ENCODE data around the gene UCHL5.
"Not testable (repeated sequence)": the region's sequence is repeated elsewhere in the genome, so short reads cannot be mapped to it uniquely, and the experiment has no call there.

The UCHL5 gene

DNA sequence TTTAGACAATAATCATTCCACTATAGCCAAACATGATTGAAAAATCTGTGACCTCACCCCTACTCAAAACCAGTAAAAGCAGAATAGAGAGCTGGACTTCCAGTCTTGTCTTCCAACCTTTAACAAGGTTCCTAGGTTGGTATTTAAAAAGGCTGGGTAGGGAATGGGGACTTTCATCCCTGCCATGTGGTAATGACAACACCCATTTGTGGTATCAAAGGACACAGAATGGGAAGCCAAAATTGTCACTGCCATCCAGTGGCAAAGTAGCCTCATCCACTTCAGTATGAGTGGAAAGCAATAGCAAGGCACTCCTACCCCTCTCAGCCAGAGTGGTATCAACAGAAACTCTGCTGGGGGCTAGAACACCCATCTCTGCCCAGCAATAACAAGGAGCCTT lies 33.9 kb downstream of the UCHL5 start:
- no peak overlapping the region for H3K4me3 ChIP-seq (ENCODE audit: low read length)
- H3K4me1 ChIP-seq (ENCODE audit: control insufficient read depth, insufficient read depth, low read length), result no peaks in the 10 kb centered on the region
- H3K27me3 ChIP-seq (ENCODE audit: control insufficient read depth, insufficient read depth, low read length), result no peaks in the 10 kb centered on the region
- H3K36me3 ChIP-seq (ENCODE audit: control insufficient read depth, insufficient read depth, low read length), result no peaks in the 10 kb centered on the region
- no peak overlapping the region for H3K9ac ChIP-seq (ENCODE audit: low read length)
- no peak overlapping the region for H3K27ac ChIP-seq (ENCODE audit: low read depth, low read length)

- Histone ChIP-seq H3K27me3 (ENCODE audit: control insufficient read depth, insufficient read depth, low read length) (no peaks in the 10 kb centered on the region), H3K4me1 (ENCODE audit: control insufficient read depth, insufficient read depth, low read length) (peaks cover 4% of the 10 kb centered on the region), H3K27ac (ENCODE audit: low read depth, low read length) (no peak overlapping the region), H3K36me3 (ENCODE audit: control insufficient read depth, insufficient read depth, low read length) (no peaks in the 10 kb centered on the region), H3K4me3 (ENCODE audit: low read length) (no peak overlapping the region), H3K9ac (ENCODE audit: low read length) (no peak overlapping the region)
Measured at GRCh38 chr1:193019442-193020026, 39.6 kb downstream of the UCHL5 start.

- no peaks in the 10 kb centered on the region for H3K27me3 ChIP-seq (ENCODE audit: control insufficient read depth, insufficient read depth, low read length)
- no peak overlapping the region for H3K4me3 ChIP-seq (ENCODE audit: low read length)
- no peaks in the 10 kb centered on the region for H3K36me3 ChIP-seq (ENCODE audit: control insufficient read depth, insufficient read depth, low read length)
- no peak overlapping the region for H3K9ac ChIP-seq (ENCODE audit: low read length)
- H3K27ac ChIP-seq (ENCODE audit: low read depth, low read length), result no peak overlapping the region
- H3K4me1 ChIP-seq (ENCODE audit: control insufficient read depth, insufficient read depth, low read length), result peaks cover 13% of the 10 kb centered on the region
Measured at GRCh38 chr1:193016788-193017187, 42.4 kb downstream of the UCHL5 start.

DNA sequence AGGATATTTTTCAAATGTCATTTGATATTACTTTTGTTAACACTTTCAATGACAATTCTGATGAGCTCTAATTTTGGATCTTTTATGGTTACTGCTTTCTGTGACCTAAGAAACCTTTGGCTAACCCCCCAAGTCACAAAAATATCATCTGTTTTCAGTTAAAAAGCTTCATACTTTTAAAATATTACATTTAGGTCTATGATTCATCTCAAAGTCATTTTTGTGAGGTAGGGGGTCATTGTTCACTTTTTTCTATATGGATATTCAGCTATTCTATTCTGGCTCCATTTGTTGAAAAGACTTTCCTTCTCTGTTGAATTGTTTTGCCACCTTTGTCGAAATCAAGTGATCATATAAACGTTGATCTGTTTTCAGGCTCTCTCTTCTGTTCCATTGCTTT lies 44.8 kb downstream of the UCHL5 start:
- H3K36me3 ChIP-seq (ENCODE audit: control insufficient read depth, insufficient read depth, low read length), result no peaks in the 10 kb centered on the region
- H3K9ac ChIP-seq (ENCODE audit: low read length), result no peak overlapping the region
- peaks cover 13% of the 10 kb centered on the region for H3K4me1 ChIP-seq (ENCODE audit: control insufficient read depth, insufficient read depth, low read length)
- H3K27ac ChIP-seq (ENCODE audit: low read depth, low read length), result peak overlapping the region; percentile 51
- no peaks in the 10 kb centered on the region for H3K27me3 ChIP-seq (ENCODE audit: control insufficient read depth, insufficient read depth, low read length)
- H3K4me3 ChIP-seq (ENCODE audit: low read length), result no peak overlapping the region

- no peaks in the 10 kb centered on the region for H3K27me3 ChIP-seq (ENCODE audit: control insufficient read depth, insufficient read depth, low read length)
- no peaks in the 10 kb centered on the region for H3K36me3 ChIP-seq (ENCODE audit: control insufficient read depth, insufficient read depth, low read length)
- H3K4me1 ChIP-seq (ENCODE audit: control insufficient read depth, insufficient read depth, low read length), result peaks cover 13% of the 10 kb centered on the region
- H3K9ac ChIP-seq (ENCODE audit: low read length), result no peak overlapping the region
- peak overlapping the region; percentile 51 for H3K27ac ChIP-seq (ENCODE audit: low read depth, low read length)
- no peak overlapping the region for H3K4me3 ChIP-seq (ENCODE audit: low read length)
Measured at GRCh38 chr1:193013707-193014106, 45.5 kb downstream of the UCHL5 start.

GRCh38 chr1:193013005-193013404 lies 46.2 kb downstream of the UCHL5 start:
- Histone ChIP-seq H3K4me1 (ENCODE audit: control insufficient read depth, insufficient read depth, low read length) (peaks cover 13% of the 10 kb centered on the region), H3K4me3 (ENCODE audit: low read length) (no peak overlapping the region), H3K27ac (ENCODE audit: low read depth, low read length) (no peak overlapping the region), H3K36me3 (ENCODE audit: control insufficient read depth, insufficient read depth, low read length) (no peaks in the 10 kb centered on the region), H3K27me3 (ENCODE audit: control insufficient read depth, insufficient read depth, low read length) (no peaks in the 10 kb centered on the region), H3K9ac (ENCODE audit: low read length) (no peak overlapping the region)

DNA sequence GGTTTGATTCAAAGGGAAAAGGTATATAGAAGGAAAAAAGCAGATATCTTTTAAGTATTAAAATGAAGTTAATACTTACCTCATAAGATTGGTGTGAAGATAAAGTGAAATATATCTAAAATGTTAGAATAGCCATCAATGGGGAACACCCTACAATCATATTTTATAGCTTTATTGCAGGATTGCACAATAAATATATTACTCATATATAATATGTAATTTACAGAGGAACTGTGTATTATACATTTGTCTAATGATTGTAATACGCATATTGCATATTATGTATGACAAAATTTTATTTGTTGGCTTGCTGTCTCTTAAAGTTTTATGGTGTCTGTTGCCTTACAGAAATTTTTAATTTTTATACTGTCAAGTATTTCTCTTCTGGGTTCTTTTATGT lies 47.8 kb downstream of the UCHL5 start:
- Histone ChIP-seq H3K27ac (ENCODE audit: low read depth, low read length) (no peak overlapping the region), H3K9ac (ENCODE audit: low read length) (no peak overlapping the region), H3K4me1 (ENCODE audit: control insufficient read depth, insufficient read depth, low read length) (peaks cover 13% of the 10 kb centered on the region), H3K4me3 (ENCODE audit: low read length) (no peak overlapping the region), H3K27me3 (ENCODE audit: control insufficient read depth, insufficient read depth, low read length) (no peaks in the 10 kb centered on the region), H3K36me3 (ENCODE audit: control insufficient read depth, insufficient read depth, low read length) (no peaks in the 10 kb centered on the region)

DNA sequence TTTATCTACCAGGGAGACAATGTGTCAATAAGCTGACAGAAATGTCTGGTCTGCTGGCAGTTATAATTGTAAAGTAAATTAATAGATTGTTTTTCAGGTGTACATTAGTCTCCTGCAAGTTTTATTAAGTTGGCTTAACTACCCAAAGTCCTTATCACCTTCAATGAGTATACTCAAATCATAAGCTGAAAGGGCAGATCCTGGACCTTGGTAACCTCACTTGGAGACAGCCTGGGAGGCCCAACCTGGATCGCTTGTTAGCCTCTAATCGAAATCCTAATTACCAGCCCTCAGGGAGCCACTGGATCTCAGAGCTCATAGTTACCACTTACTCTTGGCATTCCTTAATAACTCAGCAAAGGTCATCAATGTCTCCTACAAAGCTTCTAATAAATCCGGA lies 49.7 kb downstream of the UCHL5 start:
- Histone ChIP-seq H3K27me3 (ENCODE audit: control insufficient read depth, insufficient read depth, low read length) (no peaks in the 10 kb centered on the region), H3K4me3 (ENCODE audit: low read length) (no peak overlapping the region), H3K9ac (ENCODE audit: low read length) (no peak overlapping the region), H3K27ac (ENCODE audit: low read depth, low read length) (no peak overlapping the region), H3K4me1 (ENCODE audit: control insufficient read depth, insufficient read depth, low read length) (peaks cover 9% of the 10 kb centered on the region), H3K36me3 (ENCODE audit: control insufficient read depth, insufficient read depth, low read length) (no peaks in the 10 kb centered on the region)

GRCh38 chr1:193005785-193006184 lies 53.4 kb downstream of the UCHL5 start:
- Histone ChIP-seq H3K4me3 (ENCODE audit: low read length) (no peak overlapping the region), H3K27ac (ENCODE audit: low read depth, low read length) (no peak overlapping the region), H3K27me3 (ENCODE audit: control insufficient read depth, insufficient read depth, low read length) (no peaks in the 10 kb centered on the region), H3K9ac (ENCODE audit: low read length) (no peak overlapping the region), H3K36me3 (ENCODE audit: control insufficient read depth, insufficient read depth, low read length) (no peaks in the 10 kb centered on the region), H3K4me1 (ENCODE audit: control insufficient read depth, insufficient read depth, low read length) (no peaks in the 10 kb centered on the region)

DNA sequence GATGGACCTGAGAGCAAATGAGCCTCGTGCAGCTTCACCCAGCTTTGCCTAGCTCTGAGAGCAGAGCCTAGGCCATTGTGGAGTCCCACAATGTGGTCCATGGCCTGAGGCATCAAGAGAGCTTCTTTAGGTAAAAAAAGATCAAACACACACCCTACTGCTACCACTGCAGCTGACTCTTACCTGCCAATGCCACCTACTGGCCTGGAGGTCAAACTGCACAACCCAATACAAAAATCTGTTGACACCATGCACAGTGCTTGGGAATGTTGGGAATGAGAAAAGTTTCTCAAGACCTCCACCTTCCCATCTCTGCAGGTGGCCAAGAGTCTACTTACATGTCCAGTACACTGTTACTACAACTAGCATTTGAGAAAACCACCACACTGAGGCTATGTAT lies 60.6 kb downstream of the UCHL5 start:
- Histone ChIP-seq H3K9ac (ENCODE audit: low read length) (no peak overlapping the region), H3K4me3 (ENCODE audit: low read length) (no peak overlapping the region), H3K27me3 (ENCODE audit: control insufficient read depth, insufficient read depth, low read length) (no peaks in the 10 kb centered on the region), H3K4me1 (ENCODE audit: control insufficient read depth, insufficient read depth, low read length) (no peaks in the 10 kb centered on the region), H3K27ac (ENCODE audit: low read depth, low read length) (no peak overlapping the region), H3K36me3 (ENCODE audit: control insufficient read depth, insufficient read depth, low read length) (no peaks in the 10 kb centered on the region)

GRCh38 chr1:192994141-192994540 lies 65.0 kb downstream of the UCHL5 start:
- no peaks in the 10 kb centered on the region for H3K4me1 ChIP-seq (ENCODE audit: control insufficient read depth, insufficient read depth, low read length)
- no peaks in the 10 kb centered on the region for H3K27me3 ChIP-seq (ENCODE audit: control insufficient read depth, insufficient read depth, low read length)
- no peak overlapping the region for H3K4me3 ChIP-seq (ENCODE audit: low read length)
- H3K9ac ChIP-seq (ENCODE audit: low read length), result no peak overlapping the region
- no peaks in the 10 kb centered on the region for H3K36me3 ChIP-seq (ENCODE audit: control insufficient read depth, insufficient read depth, low read length)
- H3K27ac ChIP-seq (ENCODE audit: low read depth, low read length), result no peak overlapping the region

DNA sequence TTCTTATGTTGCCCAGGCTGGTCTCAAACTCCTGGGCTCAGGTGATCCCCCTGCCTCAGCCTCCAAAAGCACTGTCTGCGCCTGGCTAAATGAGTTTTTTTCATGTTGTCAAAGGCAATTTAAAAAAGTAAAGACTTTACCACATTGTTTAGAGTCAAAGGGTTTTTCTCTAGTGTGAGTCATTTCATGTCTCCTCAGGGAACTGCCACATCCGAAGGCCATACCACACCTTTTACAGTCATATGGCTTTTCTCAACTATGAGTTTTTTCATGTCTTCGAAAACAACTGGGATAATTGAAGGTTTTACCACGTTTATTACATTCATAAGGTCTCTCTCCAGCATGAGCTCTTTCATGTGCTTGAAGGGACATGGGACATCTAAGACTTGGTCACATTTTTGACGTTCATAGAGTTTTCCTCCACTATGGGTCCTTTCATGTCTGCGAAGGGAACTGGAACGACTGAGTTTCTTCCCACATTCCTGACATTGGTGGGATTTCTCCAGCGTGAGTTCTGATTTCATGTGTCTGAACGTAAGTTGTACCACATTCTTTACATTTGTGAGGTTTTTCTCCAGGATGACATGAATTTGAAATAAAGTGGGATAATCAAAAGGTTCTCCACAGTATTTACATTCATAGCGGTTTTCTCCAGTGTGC lies 65.6 kb downstream of the UCHL5 start:
- Histone ChIP-seq H3K36me3 (ENCODE audit: control insufficient read depth, insufficient read depth, low read length) (no peaks in the 10 kb centered on the region), H3K4me3 (ENCODE audit: low read length) (no peak overlapping the region), H3K27me3 (ENCODE audit: control insufficient read depth, insufficient read depth, low read length) (no peaks in the 10 kb centered on the region), H3K4me1 (ENCODE audit: control insufficient read depth, insufficient read depth, low read length) (no peaks in the 10 kb centered on the region), H3K9ac (ENCODE audit: low read length) (no peak overlapping the region), H3K27ac (ENCODE audit: low read depth, low read length) (no peak overlapping the region)

GRCh38 chr1:192986748-192987334 lies 72.3 kb downstream of the UCHL5 start:
- not testable (repeated sequence) for H3K27ac ChIP-seq (ENCODE audit: low read depth, low read length); H3K9ac ChIP-seq (ENCODE audit: low read length); H3K27me3 ChIP-seq (ENCODE audit: control insufficient read depth, insufficient read depth, low read length); H3K4me3 ChIP-seq (ENCODE audit: low read length); H3K4me1 ChIP-seq (ENCODE audit: control insufficient read depth, insufficient read depth, low read length); H3K36me3 ChIP-seq (ENCODE audit: control insufficient read depth, insufficient read depth, low read length)

Measured in rectal smooth muscle tissue (tissue), 1 donor.